Effector memory CD4-positive, alpha-beta T cell (primary cell): ENCODE results near the gene TNKS1BP1.

Experiments used
- DNase-seq, 3 donors: peaks; one replicate each; pipeline ENCODE4 v3.0.0-alpha.2; 2020
- H3K27ac ChIP-seq: 2 replicates; pipeline ENCODE4 v1.7.0; 2013; ENCODE audit warnings: mild to moderate bottlenecking, low read length, moderate library complexity; ENCODE audit not compliant: insufficient read depth, poor library complexity, severe bottlenecking
- H3K27me3 ChIP-seq: replicated peaks from 2 replicates; pipeline ENCODE4 v1.7.0; 2013; ENCODE audit warnings: mild to moderate bottlenecking, low read length; ENCODE audit not compliant: insufficient read depth, control insufficient read depth, poor library complexity, severe bottlenecking
- H3K36me3 ChIP-seq: 2 replicates; pipeline ENCODE4 v1.7.0; 2013; ENCODE audit warnings: mild to moderate bottlenecking, low read length, moderate library complexity; ENCODE audit not compliant: control insufficient read depth, insufficient read depth
- H3K4me1 ChIP-seq: 2 replicates; pipeline ENCODE4 v1.7.0; 2013; ENCODE audit warnings: low read length, mild to moderate bottlenecking; ENCODE audit not compliant: control insufficient read depth, insufficient read depth, poor library complexity, severe bottlenecking
- H3K4me3 ChIP-seq: 2 replicates; pipeline ENCODE4 v1.7.0; 2013; ENCODE audit warnings: low read length, low read depth, mild to moderate bottlenecking; ENCODE audit not compliant: insufficient read depth, poor library complexity, severe bottlenecking
- H3K9me3 ChIP-seq: 2 replicates; pipeline ENCODE4 v1.7.0; 2013; ENCODE audit warnings: mild to moderate bottlenecking, low read length, moderate library complexity; ENCODE audit not compliant: control insufficient read depth

Gene TNKS1BP1

DNA sequence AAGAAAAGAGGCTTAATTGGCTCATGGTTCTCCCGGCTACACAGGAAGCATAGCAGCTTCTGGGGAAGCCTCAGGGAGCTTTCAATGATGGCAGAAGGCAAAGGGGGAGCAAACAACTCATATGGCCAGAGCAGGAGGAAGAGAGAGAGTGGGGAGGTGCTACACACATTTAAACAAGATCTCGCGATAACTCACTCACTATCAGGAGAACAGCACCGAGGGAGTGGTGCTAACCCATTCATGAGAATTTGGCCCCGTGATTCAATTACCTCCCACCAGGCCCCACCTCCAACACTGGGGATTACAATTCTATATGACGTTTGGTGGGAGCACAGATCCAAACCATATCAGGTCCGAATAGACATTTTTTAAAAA, 46.0 kb downstream of the TNKS1BP1 start:
- DNase-seq, result no peak
- no peak overlapping the region for H3K27ac ChIP-seq
- H3K27me3 ChIP-seq, result peaks cover 2% of the 10 kb centered on the region

DNA sequence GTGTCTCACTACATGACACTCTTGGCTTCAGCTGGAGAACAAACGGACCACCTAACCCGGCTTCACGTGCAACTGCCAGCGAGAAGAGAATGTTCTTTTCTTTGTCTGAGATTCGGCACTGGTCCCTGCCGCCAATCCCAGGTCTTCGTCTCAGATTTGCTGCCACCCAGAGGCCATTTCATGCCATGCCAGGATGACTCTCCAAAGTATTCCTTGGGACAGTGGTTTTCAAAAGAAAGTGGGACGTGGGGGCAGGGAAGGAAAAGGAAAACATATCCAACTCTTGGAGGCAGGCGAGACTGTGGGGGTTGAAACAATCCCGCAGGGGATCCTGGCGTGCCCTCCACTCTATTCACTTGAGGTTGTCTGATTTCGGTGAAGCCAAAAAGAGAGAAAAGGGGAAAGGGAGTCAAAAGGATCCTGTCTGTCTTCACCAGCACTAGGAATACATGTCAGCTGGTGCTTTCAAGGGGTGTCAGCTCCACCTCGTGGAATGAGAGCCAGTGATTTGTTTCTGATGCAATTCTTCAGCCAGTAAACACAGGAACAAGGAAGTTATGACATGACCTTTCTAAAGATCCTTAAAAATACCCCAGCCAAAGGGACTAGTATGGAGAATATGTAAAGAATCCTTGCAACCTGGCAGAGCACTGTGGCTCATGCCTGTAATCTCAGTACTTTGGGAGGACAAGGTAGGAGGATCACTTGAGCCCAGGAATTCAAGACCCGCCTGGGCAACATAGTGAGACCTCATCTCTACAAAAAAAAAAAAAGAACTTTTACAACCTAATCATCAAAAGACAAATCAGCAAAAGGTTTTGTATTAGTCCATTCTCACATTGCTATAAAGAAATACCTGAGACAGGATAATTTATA, 46.7 kb downstream of the TNKS1BP1 start:
- Histone ChIP-seq H3K27me3 (peaks cover 2% of the 10 kb centered on the region), H3K4me1 (no peaks in the 10 kb centered on the region), H3K9me3 (no peaks in the 10 kb centered on the region), H3K4me3 (no peak overlapping the region), H3K36me3 (no peaks in the 10 kb centered on the region), H3K27ac (no peak overlapping the region)
- no peak for DNase-seq

More for the DNA sequence above, 46.0 kb downstream of the TNKS1BP1 start:
- Histone ChIP-seq H3K4me1 (no peaks in the 10 kb centered on the region), H3K4me3 (no peak overlapping the region), H3K36me3 (no peaks in the 10 kb centered on the region), H3K9me3 (no peaks in the 10 kb centered on the region)

DNA sequence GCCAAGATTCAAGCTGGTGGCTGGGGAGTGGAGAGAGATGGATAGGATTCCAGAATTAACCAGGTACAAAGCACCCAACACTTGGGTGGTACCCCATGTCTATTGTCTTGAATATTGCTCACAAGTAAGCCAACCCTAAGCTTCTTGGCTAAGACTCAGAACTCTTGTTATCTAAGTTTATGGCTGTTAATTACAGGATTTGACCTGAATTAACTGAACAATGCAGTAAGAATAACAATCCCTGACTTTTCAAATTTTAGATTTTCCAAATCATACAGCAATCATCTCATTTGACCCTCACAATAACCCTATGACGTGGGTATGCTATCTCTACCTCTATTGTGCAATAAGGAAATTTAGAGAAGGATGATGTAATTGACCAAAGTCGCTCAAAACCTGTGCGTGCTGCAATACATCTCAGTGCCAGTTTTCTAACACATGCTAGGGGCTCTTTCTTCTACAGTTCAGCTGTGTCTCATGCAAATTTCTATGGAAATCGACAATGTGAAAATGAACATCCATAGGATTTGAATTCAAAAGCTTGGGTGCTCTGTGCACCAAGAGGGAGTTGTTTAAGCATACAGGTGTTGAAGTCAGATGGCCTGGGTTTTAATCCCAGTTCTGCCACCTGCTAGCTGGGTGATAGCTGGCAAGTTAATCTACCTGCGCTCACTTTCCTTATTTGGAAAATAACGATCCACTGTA, 47.6 kb downstream of the TNKS1BP1 start:
- Histone ChIP-seq H3K4me1 (no peaks in the 10 kb centered on the region), H3K9me3 (no peaks in the 10 kb centered on the region), H3K27ac (no peak overlapping the region), H3K27me3 (peaks cover 2% of the 10 kb centered on the region), H3K4me3 (no peak overlapping the region), H3K36me3 (no peaks in the 10 kb centered on the region)
- DNase-seq, result no peak

DNA sequence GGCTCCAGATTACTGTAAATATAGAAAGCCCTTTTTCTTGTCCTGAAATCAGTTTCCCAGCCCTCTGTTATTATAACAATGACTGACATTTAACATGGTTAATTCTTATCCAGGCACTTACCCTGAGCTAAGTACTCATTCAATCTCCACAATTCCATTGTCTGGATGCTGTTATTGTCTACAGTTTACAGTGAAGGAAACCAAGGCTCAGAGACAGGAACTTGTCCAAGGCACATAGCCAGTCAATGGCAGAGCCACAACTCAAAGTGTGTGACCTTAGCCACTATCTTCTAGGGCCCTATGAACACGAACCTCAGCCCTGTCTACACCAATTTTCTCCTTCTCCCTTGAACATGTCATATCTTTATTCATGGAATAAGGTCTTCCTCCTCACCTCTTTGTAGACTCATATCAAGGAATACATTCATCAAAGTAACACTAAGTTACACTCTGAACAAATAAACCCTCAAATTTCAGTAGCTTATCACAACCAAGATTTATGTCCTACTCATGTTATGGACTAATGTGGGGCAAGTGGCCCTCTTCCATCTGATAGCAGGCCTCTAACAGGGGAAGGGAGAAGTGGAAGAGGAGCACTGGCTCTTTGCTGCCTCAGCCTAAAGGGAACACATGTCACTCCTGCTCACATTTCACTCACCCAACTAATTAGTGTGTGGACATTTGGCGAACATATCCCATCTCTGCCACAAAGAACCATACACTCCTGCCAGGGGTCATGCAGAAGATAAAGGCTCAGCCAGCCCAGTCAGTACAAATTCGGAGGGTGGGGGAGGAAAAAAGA, 48.4 kb downstream of the TNKS1BP1 start:
- Histone ChIP-seq H3K4me1 (no peaks in the 10 kb centered on the region), H3K4me3 (no peak overlapping the region), H3K27me3 (peaks cover 2% of the 10 kb centered on the region), H3K27ac (no peak overlapping the region), H3K9me3 (no peaks in the 10 kb centered on the region), H3K36me3 (no peaks in the 10 kb centered on the region)
- DNase-seq, result no peak

DNA sequence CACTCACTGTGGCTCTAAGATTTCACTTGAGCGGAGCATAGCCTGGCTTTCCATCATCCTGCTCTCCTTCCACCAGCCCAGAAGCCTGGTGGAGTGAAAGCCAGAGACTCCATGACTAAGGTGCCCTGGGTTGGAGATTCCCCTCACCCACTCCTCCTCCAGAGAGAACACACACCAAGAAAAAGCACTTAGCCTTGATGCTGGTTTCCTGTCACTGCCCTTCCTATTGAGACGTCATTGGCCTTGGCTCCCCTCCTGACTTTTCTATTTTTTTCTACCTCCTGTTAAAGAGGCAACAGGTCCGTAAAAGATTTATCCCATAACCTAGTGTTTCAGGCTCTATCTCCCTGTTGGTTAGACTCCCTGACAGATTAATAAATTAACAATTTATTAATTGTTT, 49.2 kb downstream of the TNKS1BP1 start:
- Histone ChIP-seq H3K27ac (no peak overlapping the region), H3K27me3 (peaks cover 2% of the 10 kb centered on the region), H3K4me3 (no peak overlapping the region), H3K36me3 (no peaks in the 10 kb centered on the region), H3K9me3 (no peaks in the 10 kb centered on the region), H3K4me1 (no peaks in the 10 kb centered on the region)
- DNase-seq, result no peak

DNA sequence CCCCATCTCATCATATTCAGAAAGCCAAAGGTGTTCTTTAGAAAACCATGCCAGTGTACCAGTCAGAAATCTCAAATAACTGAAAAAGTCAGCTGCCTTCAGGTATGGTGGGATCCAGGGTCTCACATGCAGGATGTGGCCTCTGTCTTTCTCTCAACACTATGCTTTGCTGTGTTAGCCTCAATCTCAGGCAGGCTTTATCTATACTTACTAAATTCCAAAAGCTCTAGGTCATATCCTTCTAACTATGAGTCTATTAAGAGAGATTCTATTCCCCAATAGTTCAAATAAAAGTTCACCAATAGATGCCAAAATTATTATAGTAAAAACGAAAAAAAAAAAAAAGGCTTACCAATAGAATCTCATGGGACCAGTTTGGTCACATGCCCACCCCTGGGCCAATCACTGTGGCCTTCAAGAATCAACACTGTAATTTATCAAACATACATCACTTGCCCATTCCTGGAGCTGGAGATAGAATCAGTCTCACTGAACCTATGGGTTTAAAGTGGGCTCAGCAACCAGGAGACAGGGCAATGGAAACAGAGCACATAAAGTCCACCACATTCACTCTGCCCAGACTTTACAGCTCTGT, 49.8 kb downstream of the TNKS1BP1 start:
- Histone ChIP-seq H3K4me1 (no peaks in the 10 kb centered on the region), H3K27me3 (peaks cover 2% of the 10 kb centered on the region), H3K4me3 (no peak overlapping the region), H3K9me3 (no peaks in the 10 kb centered on the region), H3K36me3 (no peaks in the 10 kb centered on the region), H3K27ac (no peak overlapping the region)
- no peak for DNase-seq

DNA sequence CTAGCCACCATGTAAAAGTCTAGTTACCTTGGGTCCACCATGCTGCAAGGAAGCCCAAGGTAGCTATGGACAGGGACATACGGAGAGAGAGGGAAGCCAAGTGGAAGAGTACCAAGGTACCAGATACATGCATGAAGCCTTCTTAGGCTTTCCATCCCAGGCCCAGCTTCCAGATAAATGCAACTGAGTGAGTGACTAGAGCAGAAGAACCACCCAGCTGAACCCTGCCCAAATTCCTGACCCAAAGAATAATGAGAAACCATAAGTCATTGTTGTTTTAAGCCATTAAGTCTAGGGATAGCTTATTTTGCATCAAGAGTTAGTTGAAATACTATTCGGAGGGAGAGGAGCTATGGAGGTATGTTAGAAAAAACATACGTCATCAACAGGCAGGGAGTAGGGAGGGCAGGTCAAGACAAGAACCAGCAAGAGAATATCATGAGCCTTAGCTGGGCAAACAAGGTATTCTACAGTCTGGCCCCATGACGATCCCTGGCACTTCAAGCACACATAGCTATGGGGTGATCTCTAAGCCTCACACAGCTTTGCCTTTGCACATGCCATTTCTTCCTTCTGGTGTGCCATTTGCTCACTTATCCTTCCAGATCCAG, 51.2 kb downstream of the TNKS1BP1 start:
- Histone ChIP-seq H3K9me3 (no peaks in the 10 kb centered on the region), H3K36me3 (no peaks in the 10 kb centered on the region), H3K27me3 (peaks cover 2% of the 10 kb centered on the region), H3K4me1 (no peaks in the 10 kb centered on the region), H3K4me3 (no peak overlapping the region), H3K27ac (no peak overlapping the region)
- DNase-seq, result no peak

DNA sequence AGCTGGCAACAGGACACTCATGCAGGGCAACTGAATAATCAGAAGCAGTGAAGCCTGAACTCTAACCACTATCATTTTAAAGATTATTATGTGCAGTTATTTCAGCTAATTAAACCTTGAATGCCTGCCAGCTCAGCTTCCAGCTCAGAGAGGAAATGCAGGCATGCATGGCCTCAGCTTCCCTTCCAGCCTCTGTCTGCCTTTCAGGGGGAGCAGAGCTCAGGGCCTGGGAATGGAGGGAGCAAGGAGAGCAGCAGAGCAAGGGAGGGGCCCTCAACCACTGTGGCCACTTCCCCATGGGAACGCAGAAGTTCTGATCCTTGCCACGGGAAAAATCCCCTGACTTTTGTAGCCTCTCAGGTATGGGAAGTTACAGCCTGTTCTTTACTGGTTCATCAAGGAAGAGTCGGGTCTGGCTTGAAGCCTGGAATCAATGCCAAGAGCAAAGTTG, 55.2 kb downstream of the TNKS1BP1 start:
- no peaks in the 10 kb centered on the region for H3K27me3 ChIP-seq
- no peak overlapping the region for H3K27ac ChIP-seq
- no peaks in the 10 kb centered on the region for H3K4me1 ChIP-seq
- no peak overlapping the region for H3K4me3 ChIP-seq
- H3K9me3 ChIP-seq, result peaks cover 8% of the 10 kb centered on the region
- no peaks in the 10 kb centered on the region for H3K36me3 ChIP-seq
- DNase-seq, result no peak

DNA sequence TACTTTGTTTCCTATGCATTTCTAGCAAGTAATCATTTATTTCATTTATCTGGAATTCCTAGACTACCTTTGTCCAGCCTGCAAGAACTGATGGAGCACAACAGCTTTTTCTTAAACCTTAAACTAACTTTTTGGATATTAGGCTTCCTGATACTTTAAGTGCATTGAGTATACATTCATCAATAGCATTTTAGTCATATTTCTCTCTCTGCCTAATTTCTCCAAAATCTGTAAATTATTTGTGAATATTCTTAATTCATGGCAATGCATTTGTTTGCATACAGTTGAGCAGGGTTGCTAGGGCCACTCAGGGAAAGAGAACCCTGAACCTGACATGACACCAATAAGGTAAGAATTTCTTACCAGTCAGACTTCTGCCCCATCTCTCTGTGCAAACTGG, 58.6 kb downstream of the TNKS1BP1 start:
- no peak overlapping the region for H3K4me3 ChIP-seq
- no peak for DNase-seq
- no peaks in the 10 kb centered on the region for H3K4me1 ChIP-seq
- H3K36me3 ChIP-seq, result no peaks in the 10 kb centered on the region
- H3K9me3 ChIP-seq, result peaks cover 8% of the 10 kb centered on the region
- H3K27ac ChIP-seq, result no peak overlapping the region
- no peaks in the 10 kb centered on the region for H3K27me3 ChIP-seq
